A673 (cell line): Measurements from ENCODE around the gene RABGAP1L.

Source experiments
- CTCF ChIP-seq: fragments of 300-800, 200-600 bp; sonication (generic); conservative IDR thresholded peaks from 2 replicates; pipeline ENCODE4 v1.5.1; 2017; ENCODE audit warnings: low read depth, mild to moderate bottlenecking, antibody characterized with exemption, low read length, moderate library complexity, mixed read lengths
- EZH2 ChIP-seq: fragments of 200-600 bp; sonication (generic); IDR thresholded peaks from 2 replicates; pipeline ENCODE4 v1.6.1; 2017; ENCODE audit warnings: borderline replicate concordance, low read depth, mild to moderate bottlenecking, mixed read lengths, antibody characterized with exemption, low read length; ENCODE audit not compliant: poor library complexity, severe bottlenecking

- TF ChIP-seq CTCF = no peak
- TF ChIP-seq EZH2 = no peak
Observed at GRCh38 chr1:174110053-174110452, 49.3 kb upstream of the RABGAP1L start.
